HCT116 (cell line): ENCODE results near the gene XPO1.

ENCODE experiments used
- CTCF ChIP-seq, 3 experiments: fragments of 200-600 bp in 1 of 3; sonication (generic) in 1 of 3; IDR thresholded peaks in 2 of 3; conservative IDR thresholded peaks in 1 of 3; 2 replicates each; pipeline ENCODE4 v1.5.1; 2012 to 2017; ENCODE audit warnings: low read depth in 2 of 3, low read length in 2 of 3, antibody characterized with exemption in 1 of 3, borderline replicate concordance in 1 of 3, control low read depth in 1 of 3, mild to moderate bottlenecking in 1 of 3, mixed read lengths in 1 of 3, mixed run types in 1 of 3, moderate library complexity in 1 of 3; ENCODE audit not compliant: insufficient read depth in 1 of 3
- EZH2 ChIP-seq: fragments of 200-600 bp; sonication (generic); IDR thresholded peaks from 2 replicates; pipeline ENCODE4 v1.6.1; 2017; ENCODE audit warnings: antibody characterized with exemption, mixed run types
- SP1 ChIP-seq: IDR thresholded peaks from 2 replicates; pipeline ENCODE4 v1.6.1; 2012; ENCODE audit warnings: low read depth
- TF ChIP-seq, protein P1 (sequence below): IDR thresholded peaks from 2 replicates; pipeline ENCODE4 v1.6.1; 2012

DNA sequence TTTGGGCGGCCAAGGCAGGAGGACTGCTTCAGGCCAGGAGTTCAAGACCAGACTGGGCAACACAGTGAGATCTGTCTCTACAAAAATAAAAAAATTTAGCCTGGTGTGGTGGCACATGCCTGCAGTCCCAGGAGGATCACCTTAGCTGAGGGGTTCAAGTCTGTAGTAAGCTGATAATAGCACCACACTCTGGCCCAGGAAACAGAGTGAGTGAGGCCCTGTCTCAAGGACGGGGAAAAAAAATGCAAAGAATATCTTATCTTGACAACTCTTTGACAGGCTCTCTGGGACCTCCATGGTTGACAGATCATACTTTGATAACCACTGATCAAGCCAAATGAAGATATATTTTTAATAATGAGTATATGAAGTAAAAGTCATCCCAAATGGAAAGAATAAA lies 89.9 kb downstream of the XPO1 start:
- TF ChIP-seq CTCF (IDR thresholded peaks at IDR 0.05 in 2 of 3, conservative IDR thresholded peaks at IDR 0.05 in 1 of 3; ENCODE audit: borderline replicate concordance in 1 of 3, insufficient read depth in 1 of 3, low read depth in 2 of 3, low read length in 2 of 3) (no peak), SP1 (no peak), EZH2 (no peak)
- TF ChIP-seq, protein P1, sequence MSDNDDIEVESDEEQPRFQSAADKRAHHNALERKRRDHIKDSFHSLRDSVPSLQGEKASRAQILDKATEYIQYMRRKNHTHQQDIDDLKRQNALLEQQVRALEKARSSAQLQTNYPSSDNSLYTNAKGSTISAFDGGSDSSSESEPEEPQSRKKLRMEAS: no peak
